Measurements from ENCODE around the gene SPCS2. TPM values are rescaled to one million over a fixed set of nuclear protein-coding genes. Genes with fewer than 3 reads are reported as not detected.

Gene SPCS2
- polyA plus RNA-seq, 1 of the 3 experiments (the other 2 are of a cell fraction) = 49.1 TPM

DNA sequence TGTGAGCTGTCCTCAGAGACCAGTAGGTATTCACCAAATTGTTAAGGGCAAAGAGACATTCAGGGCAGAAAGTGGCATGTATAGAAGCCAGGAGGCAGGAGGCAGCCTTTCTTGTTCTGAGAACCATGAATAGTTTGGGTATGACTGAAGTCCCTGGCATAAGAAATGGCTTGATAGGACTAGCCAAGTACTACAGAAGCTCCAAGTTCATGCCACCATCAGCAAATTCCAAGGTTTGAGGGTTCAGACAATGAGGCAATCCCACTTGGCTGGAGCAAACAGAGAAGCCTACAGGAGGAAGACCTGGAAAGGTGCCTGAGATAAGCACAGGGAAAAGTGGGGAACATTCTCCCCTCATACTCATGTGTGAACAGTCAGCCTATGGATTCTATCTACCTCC lies 25.9 kb upstream of the SPCS2 start:
- ChIA-PET POLR2A (no interaction called here), CTCF (interaction anchor here (0.8 to 3.7 kb wide), 6 partner anchors 66 to 325 kb away, joined by 3 to 16 read pairs (median 7); no protein-coding TSS in a partner anchor)

DNA sequence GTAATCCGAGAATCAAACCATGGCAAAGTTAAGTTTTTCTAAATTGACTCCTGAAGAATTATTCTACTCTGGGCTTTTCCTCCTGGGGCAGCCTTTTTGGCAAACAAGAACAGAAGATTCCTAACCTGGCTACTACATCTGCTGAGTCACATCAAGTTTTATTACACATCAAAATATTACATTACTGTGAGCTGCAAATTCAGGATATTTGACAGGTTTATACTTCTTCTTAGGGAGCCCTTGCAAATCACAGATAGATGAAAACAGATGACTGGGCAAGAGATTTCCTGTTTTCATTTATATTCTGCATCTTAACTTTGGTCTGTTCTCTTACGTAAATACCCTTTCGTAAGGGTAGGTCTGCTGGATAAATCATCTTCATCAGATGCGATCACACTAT lies 23.8 kb upstream of the SPCS2 start:
- Histone ChIP-seq H3K36me3 (replicated peaks in 1 of 2; ENCODE audit: control insufficient read depth in 1 of 2, insufficient read depth in 2 of 2, low read length in 1 of 2) (peaks cover 12 to 54% of the 10 kb centered on the region in 2 experiments), H2AFZ (ENCODE audit: low read depth) (no peak overlapping the region), H3K9me3 (no peaks in the 10 kb centered on the region), H3K79me2 (ENCODE audit: insufficient read depth) (no peaks in the 10 kb centered on the region), H3F3A (replicated peaks; ENCODE audit: insufficient read depth) (peaks cover 7% of the 10 kb centered on the region), H3K9me2 (no peaks in the 10 kb centered on the region), H3K4me2 (no peak overlapping the region), H3K9ac (no peak overlapping the region), H3K4me1 (ENCODE audit: control insufficient read depth in 1 of 2, insufficient read depth in 2 of 2, low read depth in 1 of 2, low read length in 1 of 2) (no peaks in the 10 kb centered on the region; a peak in 1 of 4 replicates), H3K27me3 (ENCODE audit: insufficient read depth) (no peaks in the 10 kb centered on the region), H4K20me1 (ENCODE audit: insufficient read depth) (no peaks in the 10 kb centered on the region), H3K4me3 (ENCODE audit: low read depth in 2 of 2, low read length in 1 of 2) (no peak overlapping the region), H3K27ac (ENCODE audit: low read depth in 2 of 2, low read length in 1 of 2) (no peak overlapping the region)
- CTCF ChIA-PET = interaction anchor here (1.0 to 3.7 kb wide), 9 partner anchors 11 to 323 kb away, joined by 3 to 22 read pairs (median 6); no protein-coding TSS in a partner anchor
- TF ChIP-seq, protein P1, sequence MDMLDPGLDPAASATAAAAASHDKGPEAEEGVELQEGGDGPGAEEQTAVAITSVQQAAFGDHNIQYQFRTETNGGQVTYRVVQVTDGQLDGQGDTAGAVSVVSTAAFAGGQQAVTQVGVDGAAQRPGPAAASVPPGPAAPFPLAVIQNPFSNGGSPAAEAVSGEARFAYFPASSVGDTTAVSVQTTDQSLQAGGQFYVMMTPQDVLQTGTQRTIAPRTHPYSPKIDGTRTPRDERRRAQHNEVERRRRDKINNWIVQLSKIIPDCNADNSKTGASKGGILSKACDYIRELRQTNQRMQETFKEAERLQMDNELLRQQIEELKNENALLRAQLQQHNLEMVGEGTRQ (IDR thresholded peaks at IDR 0.05; ENCODE audit: borderline replicate concordance, low read depth, low read length) = no peak
- no peak for TF ChIP-seq SMC3 (IDR thresholded peaks at IDR 0.05; ENCODE audit: low read depth, low read length)
- TF ChIP-seq, protein P2, sequence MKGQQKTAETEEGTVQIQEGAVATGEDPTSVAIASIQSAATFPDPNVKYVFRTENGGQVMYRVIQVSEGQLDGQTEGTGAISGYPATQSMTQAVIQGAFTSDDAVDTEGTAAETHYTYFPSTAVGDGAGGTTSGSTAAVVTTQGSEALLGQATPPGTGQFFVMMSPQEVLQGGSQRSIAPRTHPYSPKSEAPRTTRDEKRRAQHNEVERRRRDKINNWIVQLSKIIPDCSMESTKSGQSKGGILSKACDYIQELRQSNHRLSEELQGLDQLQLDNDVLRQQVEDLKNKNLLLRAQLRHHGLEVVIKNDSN (IDR thresholded peaks at IDR 0.05; ENCODE audit: borderline replicate concordance, low read depth) = no peak
- no peak for TF ChIP-seq CHD2 (IDR thresholded peaks at IDR 0.05; ENCODE audit: low read length, partially characterized antibody)
- no peak for TF ChIP-seq SIN3A (IDR thresholded peaks at IDR 0.05; ENCODE audit: borderline replicate concordance, low read depth, low read length)
- TF ChIP-seq FOXJ3 (CRISPR knock-in tag; IDR thresholded peaks at IDR 0.05) = no peak
- TF ChIP-seq, protein P3, sequence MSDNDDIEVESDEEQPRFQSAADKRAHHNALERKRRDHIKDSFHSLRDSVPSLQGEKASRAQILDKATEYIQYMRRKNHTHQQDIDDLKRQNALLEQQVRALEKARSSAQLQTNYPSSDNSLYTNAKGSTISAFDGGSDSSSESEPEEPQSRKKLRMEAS (IDR thresholded peaks at IDR 0.05; ENCODE audit: low read depth) = no peak
- TF ChIP-seq, protein P4, sequence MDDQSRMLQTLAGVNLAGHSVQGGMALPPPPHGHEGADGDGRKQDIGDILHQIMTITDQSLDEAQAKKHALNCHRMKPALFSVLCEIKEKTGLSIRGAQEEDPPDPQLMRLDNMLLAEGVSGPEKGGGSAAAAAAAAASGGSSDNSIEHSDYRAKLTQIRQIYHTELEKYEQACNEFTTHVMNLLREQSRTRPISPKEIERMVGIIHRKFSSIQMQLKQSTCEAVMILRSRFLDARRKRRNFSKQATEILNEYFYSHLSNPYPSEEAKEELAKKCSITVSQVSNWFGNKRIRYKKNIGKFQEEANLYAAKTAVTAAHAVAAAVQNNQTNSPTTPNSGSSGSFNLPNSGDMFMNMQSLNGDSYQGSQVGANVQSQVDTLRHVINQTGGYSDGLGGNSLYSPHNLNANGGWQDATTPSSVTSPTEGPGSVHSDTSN (IDR thresholded peaks at IDR 0.05) = no peak; the same call in 1 of the 2 replicates
- no peak for DNase-seq
- 95% methylated on average over 4 of the region's 4 CpGs for WGBS (ENCODE audit: low lambda C conversion rate)
- POLR2A ChIA-PET = no interaction called here

More for the DNA sequence above, 25.9 kb upstream of the SPCS2 start:
- Histone ChIP-seq H3K9ac (no peak overlapping the region), H3K4me3 (ENCODE audit: low read depth in 2 of 2, low read length in 1 of 2) (no peak overlapping the region), H3F3A (replicated peaks; ENCODE audit: insufficient read depth) (no peaks in the 10 kb centered on the region), H3K9me2 (no peaks in the 10 kb centered on the region), H4K20me1 (ENCODE audit: insufficient read depth) (no peaks in the 10 kb centered on the region), H2AFZ (ENCODE audit: low read depth) (no peak overlapping the region), H3K79me2 (ENCODE audit: insufficient read depth) (no peaks in the 10 kb centered on the region), H3K27me3 (ENCODE audit: insufficient read depth) (no peaks in the 10 kb centered on the region), H3K4me2 (no peak overlapping the region), H3K4me1 (ENCODE audit: control insufficient read depth in 1 of 2, insufficient read depth in 2 of 2, low read depth in 1 of 2, low read length in 1 of 2) (no peaks in the 10 kb centered on the region; a peak in 1 of 4 replicates), H3K36me3 (replicated peaks in 1 of 2; ENCODE audit: control insufficient read depth in 1 of 2, insufficient read depth in 2 of 2, low read length in 1 of 2) (peaks cover 22 to 62% of the 10 kb centered on the region in 2 experiments), H3K9me3 (no peaks in the 10 kb centered on the region), H3K27ac (ENCODE audit: low read depth in 2 of 2, low read length in 1 of 2) (no peak overlapping the region)
- TF ChIP-seq TCF12 (IDR thresholded peaks at IDR 0.05) (no peak), JUND (IDR thresholded peaks at IDR 0.05) (no peak), SIN3A (IDR thresholded peaks at IDR 0.05; ENCODE audit: borderline replicate concordance, low read depth, low read length) (no peak), GATA2 (CRISPR knock-in tag; IDR thresholded peaks at IDR 0.05) (no peak), RCOR1 (IDR thresholded peaks at IDR 0.05; ENCODE audit: low read length) (no peak)
- TF ChIP-seq, protein P4 (IDR thresholded peaks at IDR 0.05) = no peak
- TF ChIP-seq, protein P1 (IDR thresholded peaks at IDR 0.05; ENCODE audit: borderline replicate concordance, low read depth, low read length) = no peak
- no peak for DNase-seq
